GM18499 (cell line): Measurements from ENCODE around the gene NUDCD2.
"Not testable (repeated sequence)": the region's sequence is repeated elsewhere in the genome, so short reads cannot be mapped to it uniquely, and the experiment has no call there.

Experiments used
- ATAC-seq: cut with Tn5 transposase; IDR thresholded peaks from one replicate; pipeline ENCODE4 v1.9.1; 2021; ENCODE audit warnings: moderate number of reproducible peaks; ENCODE audit not compliant: insufficient read depth, unreplicated experiment

The NUDCD2 gene

DNA sequence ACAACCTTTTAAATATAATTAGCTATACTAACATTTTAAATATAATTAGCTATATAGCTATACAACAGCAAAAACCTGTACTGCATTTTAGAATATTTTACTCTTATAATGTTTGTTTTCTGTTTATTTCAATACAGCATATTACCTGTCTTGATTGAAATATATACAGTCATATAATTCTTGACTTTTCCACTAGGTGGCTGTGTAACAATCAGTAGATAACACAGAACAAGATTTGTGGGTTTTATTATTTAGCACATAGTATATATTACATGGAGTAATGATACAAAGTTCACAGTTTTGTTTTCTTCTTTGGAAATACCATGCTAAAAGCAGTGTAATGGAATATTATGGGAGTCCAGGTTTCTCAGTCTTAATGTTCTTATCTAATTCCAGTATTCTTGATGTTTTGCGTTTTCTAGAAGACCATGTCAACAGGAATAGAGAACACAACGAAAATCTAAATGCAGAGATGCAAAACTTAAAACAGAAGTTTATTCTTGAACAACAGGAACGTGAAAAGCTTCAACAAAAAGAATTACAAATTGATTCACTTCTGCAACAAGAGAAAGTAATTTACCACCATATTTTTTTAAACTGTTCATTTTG is 13.8 kb upstream of the NUDCD2 start:
- peak; percentile 74 for ATAC-seq

DNA sequence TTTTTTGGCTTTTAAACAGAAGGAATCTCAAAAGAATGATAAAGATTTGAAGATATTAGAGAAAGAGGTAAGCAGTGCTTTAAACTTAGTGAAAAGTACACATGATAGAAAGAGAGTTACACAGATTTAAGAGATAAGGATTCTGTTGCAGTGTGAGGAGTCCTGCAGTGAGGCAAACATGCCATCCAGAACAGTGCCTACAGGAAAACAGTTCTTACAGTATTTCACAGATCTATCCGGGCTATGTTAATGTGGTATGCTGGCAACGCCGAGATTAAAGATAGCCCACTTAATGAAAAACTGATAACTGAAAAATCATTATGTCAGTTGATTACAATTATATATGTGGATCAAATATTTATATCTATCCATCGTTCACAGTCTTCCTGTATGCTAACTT is 7.8 kb upstream of the NUDCD2 start:
- no peak for ATAC-seq

- ATAC-seq: no peak
Observed at GRCh38 chr5:163463063-163463435, 3.1 kb upstream of the NUDCD2 start.

DNA sequence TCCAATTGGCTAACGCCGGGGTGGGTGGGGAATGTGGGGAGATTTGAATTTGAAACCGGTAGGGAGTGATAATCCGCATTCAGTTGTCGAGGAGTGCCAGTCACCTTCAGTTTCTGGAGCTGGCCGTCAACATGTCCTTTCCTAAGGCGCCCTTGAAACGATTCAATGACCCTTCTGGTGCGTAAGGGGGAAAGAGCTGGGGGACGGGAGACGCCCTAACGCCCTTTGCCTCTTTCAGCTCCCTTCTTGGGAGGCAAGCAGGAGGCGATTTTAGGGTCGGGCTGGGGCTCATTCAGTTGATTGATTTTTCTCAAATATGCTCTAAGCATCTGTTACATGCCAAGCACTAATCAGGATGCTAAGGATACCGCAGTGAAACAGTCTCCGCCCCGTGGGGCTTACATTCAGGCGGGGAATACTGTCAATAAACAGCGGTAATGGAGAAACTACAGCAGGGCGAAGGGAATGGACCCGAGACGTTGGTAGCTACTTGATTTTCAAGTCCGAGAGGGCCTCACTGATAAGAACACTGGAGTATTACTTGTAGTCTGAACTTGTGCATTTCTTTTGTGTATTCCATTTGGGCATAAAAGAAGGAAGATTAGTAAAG is 765 bp upstream of the NUDCD2 start, which contains the start of gene HMMR:
Gene HMMR, plus strand, starts transcription at position 71 of the 610 bp plus-strand sequence. Its CDS starts 61 bp downstream, at position 132.
- ATAC-seq: no peak

GRCh38 chr5:163459462-163459818 is 462 bp downstream of the NUDCD2 start:
- ATAC-seq: no peak

DNA sequence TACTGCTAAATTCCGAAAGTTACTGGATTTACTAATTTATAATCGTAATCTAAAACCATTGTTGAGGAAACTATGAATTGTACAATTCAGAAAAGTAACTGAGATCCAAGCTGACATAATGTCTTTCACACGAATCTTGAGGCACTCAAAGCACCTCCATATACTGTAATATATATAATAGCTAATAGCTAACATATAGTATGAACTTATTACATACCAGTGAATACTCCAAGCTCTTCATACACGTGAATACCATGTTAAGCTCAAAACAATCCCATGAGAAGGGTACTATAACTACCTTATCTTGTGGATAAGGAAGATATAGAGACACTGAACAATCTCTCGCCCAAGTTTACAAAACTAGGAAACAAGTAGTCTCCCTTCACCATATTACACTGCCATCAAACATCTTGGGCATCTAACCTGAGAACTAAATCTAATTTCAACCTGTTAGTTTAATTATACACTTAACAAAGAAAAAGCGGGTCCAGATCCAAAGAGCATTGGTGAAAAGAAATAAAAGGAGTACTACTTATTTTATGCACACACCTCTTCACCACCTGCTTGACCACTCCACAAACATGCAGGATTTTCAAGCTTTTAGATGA is 1.0 kb downstream of the NUDCD2 start:
- no peak for ATAC-seq

GRCh38 chr5:163456840-163457239 is 3.1 kb downstream of the NUDCD2 start:
- ATAC-seq: no peak

DNA sequence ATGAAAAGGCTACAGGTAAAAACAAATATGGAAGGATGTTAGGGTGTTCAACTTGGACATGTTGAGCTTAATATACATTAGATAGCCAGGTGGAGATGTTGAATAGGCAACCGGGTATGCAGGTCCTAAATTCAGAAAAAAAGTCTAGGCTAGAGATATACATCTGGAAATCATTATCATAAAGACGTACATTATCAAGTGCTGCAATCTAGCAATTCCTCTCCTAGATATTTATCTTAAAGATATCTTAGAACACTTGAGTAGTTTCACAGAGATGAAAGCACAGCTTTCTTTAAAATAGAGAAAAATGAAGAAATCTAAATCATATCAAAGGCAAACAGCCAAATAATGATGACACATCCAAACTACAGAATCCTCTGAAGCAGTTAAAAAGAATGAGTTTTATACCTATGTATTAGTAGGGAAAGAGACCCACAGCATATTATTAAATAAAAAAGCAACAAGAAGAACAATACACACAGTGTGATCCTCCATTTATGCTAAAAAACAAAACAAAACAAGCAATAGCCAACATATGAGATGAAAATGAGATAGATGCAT is 3.8 kb downstream of the NUDCD2 start:
- ATAC-seq: no peak

- not testable (repeated sequence) for ATAC-seq
Observed at GRCh38 chr5:163455406-163455805, 4.5 kb downstream of the NUDCD2 start.

DNA sequence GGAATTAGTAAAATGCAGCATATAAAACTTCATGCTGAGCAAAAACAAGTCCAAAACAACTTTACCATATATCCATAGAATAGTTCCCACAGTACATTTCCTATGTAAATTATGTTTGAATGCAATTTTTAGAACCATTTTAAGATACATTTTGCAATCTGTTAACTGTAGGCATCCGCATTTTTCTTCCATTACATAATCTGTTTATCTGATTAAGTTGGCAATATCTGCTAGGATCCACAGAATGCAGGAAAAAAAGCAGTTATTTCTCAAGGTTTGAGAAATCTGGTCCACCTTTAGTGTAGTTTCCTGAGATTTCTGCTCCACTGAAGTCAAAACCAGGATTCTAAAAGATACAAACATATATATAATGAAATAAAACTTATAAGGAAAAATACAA is 6.2 kb downstream of the NUDCD2 start:
- no peak for ATAC-seq

- ATAC-seq: no peak
Observed at GRCh38 chr5:163451489-163451888, 8.4 kb downstream of the NUDCD2 start.

- ATAC-seq: no peak
Observed at GRCh38 chr5:163448491-163448890, 11.4 kb downstream of the NUDCD2 start.

DNA sequence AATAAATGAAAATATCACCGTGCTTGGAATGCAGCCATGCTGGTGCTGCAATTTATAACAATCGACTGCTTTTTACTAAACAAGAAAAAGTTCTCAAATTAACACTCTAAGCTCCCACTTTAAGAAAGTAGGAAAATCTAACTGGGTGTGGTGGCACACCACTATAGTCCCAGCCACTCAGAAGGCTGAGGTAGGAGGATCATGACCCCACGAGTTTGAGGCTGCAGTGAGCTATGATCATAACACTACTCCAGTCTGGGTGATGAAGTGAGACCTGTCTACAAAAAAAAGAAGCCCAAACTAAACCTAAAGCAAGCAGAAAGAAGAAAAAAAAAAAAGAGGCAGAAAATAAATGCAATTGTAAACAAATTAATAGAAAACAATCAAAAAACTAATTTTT is 12.0 kb downstream of the NUDCD2 start:
- ATAC-seq: no peak

DNA sequence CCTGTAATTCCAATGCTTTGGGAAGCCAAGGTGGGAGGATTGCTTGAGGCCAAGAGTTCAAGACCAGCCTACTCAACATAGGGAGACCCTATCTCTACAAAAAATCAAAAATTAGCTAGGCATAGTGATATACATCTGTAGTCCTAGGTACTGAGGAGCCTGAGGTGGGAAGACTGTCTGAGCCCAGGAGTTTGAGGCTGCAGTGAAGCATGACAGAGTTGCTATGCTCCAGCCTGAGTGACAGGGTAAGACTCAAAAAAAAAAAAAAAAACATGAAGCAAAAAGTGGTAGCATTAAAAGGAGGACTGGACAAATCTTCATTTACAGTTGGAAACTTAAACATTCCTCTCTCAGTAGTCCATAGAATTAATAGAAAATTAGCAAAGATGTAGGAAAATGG is 12.7 kb downstream of the NUDCD2 start:
- no peak for ATAC-seq

DNA sequence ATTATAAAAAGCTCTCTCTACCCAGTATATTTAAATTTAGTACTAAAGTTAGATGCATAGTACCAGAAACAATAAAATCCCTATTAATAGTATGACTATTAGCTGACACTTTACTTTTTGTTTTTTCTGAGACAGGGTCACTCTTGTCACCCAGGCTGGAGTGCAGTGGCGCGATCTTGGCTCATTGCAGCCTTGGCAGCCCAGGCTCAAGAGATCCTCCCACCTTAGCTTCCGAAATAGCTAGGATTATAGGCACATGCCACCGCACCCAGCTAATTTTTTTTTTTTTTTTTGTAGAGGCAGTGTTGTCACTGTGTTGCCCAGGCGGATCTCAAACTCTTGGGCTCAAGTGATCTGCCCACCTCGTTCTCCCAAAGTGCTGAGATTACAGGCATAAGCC is 14.6 kb downstream of the NUDCD2 start:
- no peak for ATAC-seq

GRCh38 chr5:163444526-163444925 is 15.4 kb downstream of the NUDCD2 start:
- ATAC-seq: no peak

GRCh38 chr5:163440954-163441353 is 18.9 kb downstream of the NUDCD2 start:
- ATAC-seq: no peak

DNA sequence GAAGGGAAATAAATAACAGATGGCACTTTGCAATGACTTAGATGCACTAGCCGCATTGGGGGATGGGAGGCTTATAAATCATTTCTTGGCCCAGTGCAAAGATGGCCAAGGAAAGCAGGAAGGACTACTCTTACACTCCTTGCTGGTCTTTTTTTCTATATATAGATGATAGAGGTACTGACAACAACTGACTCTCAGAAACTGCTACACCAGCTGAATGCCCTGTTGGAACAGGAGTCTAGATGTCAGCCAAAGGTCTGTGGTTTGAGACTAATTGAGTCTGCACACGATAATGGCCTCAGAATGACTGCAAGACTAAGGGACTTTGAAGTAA is 20.8 kb downstream of the NUDCD2 start:
- no peak for ATAC-seq

DNA sequence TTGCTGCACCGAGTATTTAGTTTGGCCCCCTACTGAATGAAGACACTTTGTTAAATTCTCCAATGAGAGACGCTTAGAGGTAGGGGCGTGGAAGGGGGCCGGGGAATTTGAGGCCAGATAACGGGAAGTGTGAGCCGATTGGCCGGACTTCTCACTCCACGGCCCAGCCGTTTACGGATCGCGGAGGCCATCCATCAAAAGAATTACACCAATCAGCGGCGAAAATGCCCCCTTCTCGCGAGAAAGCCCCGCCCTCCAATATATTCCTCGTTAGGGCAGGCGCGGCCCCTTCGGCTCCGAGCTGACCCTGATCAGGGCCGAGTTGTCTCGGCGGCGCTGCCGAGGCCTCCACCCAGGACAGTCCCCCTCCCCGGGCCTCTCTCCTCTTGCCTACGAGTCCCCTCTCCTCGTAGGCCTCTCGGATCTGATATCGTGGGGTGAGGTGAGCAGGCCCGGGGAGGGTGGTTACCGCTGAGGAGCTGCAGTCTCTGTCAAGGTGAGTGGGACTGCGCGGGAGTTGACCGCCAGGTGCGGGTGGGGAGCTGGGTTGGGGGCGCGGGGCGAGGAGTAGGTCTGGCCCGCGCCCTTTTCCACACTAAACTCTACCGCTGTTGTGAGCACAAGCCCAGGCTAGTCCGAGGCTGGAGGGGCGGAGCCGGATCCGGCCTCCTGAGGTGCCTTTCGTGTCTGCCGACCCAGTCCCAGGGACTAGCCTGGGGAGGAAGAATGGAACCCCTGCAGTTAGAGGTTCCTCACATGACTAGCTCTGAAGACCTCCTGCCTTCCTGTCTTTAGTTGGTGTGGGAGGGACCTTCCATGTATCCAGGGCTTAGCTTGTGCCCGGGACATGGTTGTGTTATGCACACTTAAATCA is 22.4 kb downstream of the NUDCD2 start, which contains the start of gene CCNG1:
Gene CCNG1, plus strand, starts transcription at position 287 of the 874 bp plus-strand sequence. CDS start 1,662 bp downstream, outside the sequence.
- ATAC-seq: peak; percentile 94

DNA sequence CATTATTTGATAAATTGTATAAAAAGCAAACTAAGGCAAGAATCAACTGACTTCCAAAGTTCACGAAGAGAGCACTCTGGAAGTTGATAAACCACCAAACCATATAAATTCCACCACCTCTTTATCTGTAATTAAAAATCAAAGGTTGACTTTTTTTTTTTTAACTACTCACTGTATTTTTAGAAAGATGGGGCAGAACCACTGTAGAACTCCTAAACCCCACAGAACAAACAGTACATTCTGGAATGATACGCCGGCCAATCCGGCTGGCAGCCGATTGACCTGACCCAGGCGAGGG is 22.9 kb downstream of the NUDCD2 start:
- no peak for ATAC-seq

DNA sequence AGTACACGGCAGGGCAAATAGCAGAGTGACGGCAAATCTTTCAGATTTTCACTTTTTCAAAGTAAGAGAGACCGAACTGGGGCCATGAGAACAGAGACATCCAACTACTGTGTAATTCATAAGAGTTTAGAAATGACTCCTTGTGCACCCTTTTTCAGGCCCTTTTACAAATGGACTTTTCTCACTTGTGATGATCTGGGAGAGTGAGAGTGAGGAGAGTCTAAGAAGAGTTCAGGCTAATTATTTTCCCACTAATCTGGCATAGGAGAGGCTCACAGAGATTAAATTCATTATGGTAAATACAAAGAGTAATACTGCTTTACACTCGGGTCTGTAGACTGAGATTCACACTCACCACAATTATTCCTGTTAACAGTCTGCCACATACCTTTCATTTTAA is 23.4 kb downstream of the NUDCD2 start:
- ATAC-seq: no peak
